HepG2 (cell line): ENCODE measurements around the gene ZCCHC9. TPM values are rescaled to one million over a fixed set of nuclear protein-coding genes. Genes with fewer than 3 reads are reported as not detected.

Source experiments
- ATAD3A ChIP-seq: sonication (generic); formaldehyde crosslinking; IDR thresholded peaks from 2 replicates; pipeline ENCODE4 v1.4.0; 2020; ENCODE audit warnings: missing genetic modification reagents
- HDAC6 ChIP-seq: fragments of 200-600 bp; sonication (generic); IDR thresholded peaks from 2 replicates; pipeline ENCODE4 v1.7.0; 2017; ENCODE audit warnings: mild to moderate bottlenecking, antibody characterized with exemption, low read length, low read depth
- IRF2 ChIP-seq: IDR thresholded peaks from 2 replicates; pipeline ENCODE4 v1.6.1; 2018; ENCODE audit warnings: missing genetic modification reagents, missing compliant biosample characterization
- KDM6A ChIP-seq: IDR thresholded peaks from 2 replicates; pipeline ENCODE4 v1.6.1; 2016; ENCODE audit warnings: low read depth
- MTERF4 ChIP-seq: sonication (generic); formaldehyde crosslinking; IDR thresholded peaks from 2 replicates; pipeline ENCODE4 v1.8.0; 2023; ENCODE audit warnings: mild to moderate bottlenecking, missing genetic modification reagents
- MTF2 ChIP-seq: sonication (generic); formaldehyde crosslinking; IDR thresholded peaks from 2 replicates; pipeline ENCODE4 v1.5.0; 2020; ENCODE audit warnings: missing genetic modification reagents, borderline replicate concordance
- NR2F2 ChIP-seq: IDR thresholded peaks from 2 replicates; pipeline ENCODE4 v1.6.1; 2012; ENCODE audit warnings: low read depth, inconsistent platforms, borderline replicate concordance
- RERE ChIP-seq: IDR thresholded peaks from 2 replicates; pipeline ENCODE4 v1.6.1; 2016; ENCODE audit warnings: low read depth, missing genetic modification reagents, missing compliant biosample characterization
- SMARCE1 ChIP-seq: fragments of 450-650 bp; IDR thresholded peaks from 2 replicates; pipeline ENCODE4 v1.6.1; 2017; ENCODE audit warnings: borderline replicate concordance
- ZBTB21 ChIP-seq: sonication (generic); formaldehyde crosslinking; IDR thresholded peaks from 2 replicates; pipeline ENCODE4 v1.4.0; 2020; ENCODE audit warnings: missing genetic modification reagents
- ZBTB39 ChIP-seq: sonication (generic); formaldehyde crosslinking; IDR thresholded peaks from 2 replicates; pipeline ENCODE4 v1.5.0; 2020; ENCODE audit warnings: missing genetic modification reagents
- ZBTB43 ChIP-seq: sonication (generic); formaldehyde crosslinking; conservative IDR thresholded peaks from 2 replicates; pipeline ENCODE4 v1.4.0; 2020; ENCODE audit warnings: missing genetic modification reagents
- ZNF232 ChIP-seq: sonication (generic); formaldehyde crosslinking; IDR thresholded peaks from 2 replicates; pipeline ENCODE4 v1.4.0; 2020; ENCODE audit warnings: missing genetic modification reagents, borderline replicate concordance
- ZNF362 ChIP-seq: sonication (generic); formaldehyde crosslinking; IDR thresholded peaks from 2 replicates; pipeline ENCODE4 v1.4.0; 2020; ENCODE audit warnings: missing genetic modification reagents, mild to moderate bottlenecking, borderline replicate concordance
- ZNF414 ChIP-seq: sonication (generic); formaldehyde crosslinking; IDR thresholded peaks from 2 replicates; pipeline ENCODE4 v1.5.0; 2020; ENCODE audit warnings: missing genetic modification reagents
- ZSCAN9 ChIP-seq: IDR thresholded peaks from 2 replicates; pipeline ENCODE4 v1.6.1; 2016; ENCODE audit warnings: borderline replicate concordance
- polyA plus RNA-seq, 8 experiments: library from polyadenylated mRNA; depleted of rRNA in 3 of 8; stranded (reverse) in 7 of 8; unstranded in 1 of 8; fragments of >200 nt; fragmentation: Illumina TruSeq in 4 of 8; extraction: Trizol in 4 of 8; gene quantifications; 2 replicates each; pipeline versions ENCODE4 v1.2.1 to v1.2.3, GENCODE V29; 2011 to 2016; ENCODE audit warnings: low read depth in 4 of 8, missing spikeins in 1 of 8, mixed read lengths in 1 of 8; ENCODE audit not compliant: insufficient read depth in 1 of 8
- total RNA-seq, 5 experiments: library from RNA; depleted of rRNA; stranded (reverse); fragments of >200 nt; fragmentation: Illumina TruSeq; extraction: Trizol; gene quantifications; 2 replicates each; pipeline ENCODE4 v1.2.3, GENCODE V29; 2016; ENCODE audit warnings: low read depth in 1 of 5

The ZCCHC9 gene
- total and polyA plus RNA-seq, 2 of the 13 experiments (the other 11 are each of a cell fraction or from before 2014, with no cell fraction given) = 28.7 to 52.5 TPM

- TF ChIP-seq RERE (CRISPR knock-in tag) (peak; percentile 72), ATAD3A (CRISPR knock-in tag) (no peak), ZNF232 (no peak), NR2F2 (peak; percentile 92), SMARCE1 (no peak), ZBTB21 (peak; percentile 57; the same call in 1 of the 2 replicates), ZBTB43 (CRISPR knock-in tag) (peak; percentile 80; the same call in 1 of the 2 replicates), ZNF362 (CRISPR knock-in tag) (peak; percentile 92), HDAC6 (no peak), KDM6A (CRISPR knock-in tag) (peak; percentile 93), IRF2 (peak; percentile 56; the same call in 1 of the 2 replicates), ZSCAN9 (CRISPR knock-in tag) (peak; percentile 70; the same call in 1 of the 2 replicates), MTF2 (CRISPR knock-in tag) (no peak), ZBTB39 (peak; percentile 32; the same call in 1 of the 2 replicates), MTERF4 (CRISPR knock-in tag) (no peak), ZNF414 (peak; percentile 85)
These were observed 51.8 kb downstream of the ZCCHC9 start (continued) for GRCh38 chr5:81353189-81353588.
